ENCODE results near the gene TOX4. TPM values are rescaled to one million over a fixed set of nuclear protein-coding genes. Genes with fewer than 3 reads are reported as not detected.
"Not testable (repeated sequence)": the region's sequence is repeated elsewhere in the genome, so short reads cannot be mapped to it uniquely, and the experiment has no call there.

TOX4 gene
- total RNA-seq, 2 donors from 2014 or later = 40.2 to 40.3 TPM

DNA sequence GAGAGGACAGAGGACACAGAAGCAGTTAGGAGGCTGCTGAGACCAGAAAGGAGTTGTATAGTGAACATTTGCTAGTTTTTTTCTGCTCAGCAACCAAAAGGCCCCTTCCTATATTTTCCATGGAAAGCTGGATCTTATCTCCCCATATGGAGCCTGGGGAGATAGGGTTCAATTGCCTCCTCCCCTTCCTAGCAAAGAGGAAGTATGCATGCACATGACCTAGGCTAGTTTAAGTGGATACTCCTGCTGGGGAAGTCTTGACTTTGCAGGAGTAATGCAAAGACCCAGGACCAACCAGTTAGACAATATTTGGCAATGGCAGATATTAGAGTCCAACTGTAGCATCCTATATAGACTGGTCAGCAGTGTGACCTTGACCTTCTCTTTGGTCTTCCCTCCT, 36.1 kb upstream of the TOX4 start:
- peaks cover 0 to 17% of the 10 kb centered on the region in 2 donors for H3K4me1 ChIP-seq
- no peaks in the 10 kb centered on the region for H3K9me3 ChIP-seq
- DNase-seq (ENCODE audit: low spot score) = no peak
- no peaks in the 10 kb centered on the region for H3K36me3 ChIP-seq
- TF ChIP-seq, protein P1, sequence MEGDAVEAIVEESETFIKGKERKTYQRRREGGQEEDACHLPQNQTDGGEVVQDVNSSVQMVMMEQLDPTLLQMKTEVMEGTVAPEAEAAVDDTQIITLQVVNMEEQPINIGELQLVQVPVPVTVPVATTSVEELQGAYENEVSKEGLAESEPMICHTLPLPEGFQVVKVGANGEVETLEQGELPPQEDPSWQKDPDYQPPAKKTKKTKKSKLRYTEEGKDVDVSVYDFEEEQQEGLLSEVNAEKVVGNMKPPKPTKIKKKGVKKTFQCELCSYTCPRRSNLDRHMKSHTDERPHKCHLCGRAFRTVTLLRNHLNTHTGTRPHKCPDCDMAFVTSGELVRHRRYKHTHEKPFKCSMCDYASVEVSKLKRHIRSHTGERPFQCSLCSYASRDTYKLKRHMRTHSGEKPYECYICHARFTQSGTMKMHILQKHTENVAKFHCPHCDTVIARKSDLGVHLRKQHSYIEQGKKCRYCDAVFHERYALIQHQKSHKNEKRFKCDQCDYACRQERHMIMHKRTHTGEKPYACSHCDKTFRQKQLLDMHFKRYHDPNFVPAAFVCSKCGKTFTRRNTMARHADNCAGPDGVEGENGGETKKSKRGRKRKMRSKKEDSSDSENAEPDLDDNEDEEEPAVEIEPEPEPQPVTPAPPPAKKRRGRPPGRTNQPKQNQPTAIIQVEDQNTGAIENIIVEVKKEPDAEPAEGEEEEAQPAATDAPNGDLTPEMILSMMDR (IDR thresholded peaks at IDR 0.05) = no peak
- H3K27me3 ChIP-seq = no peaks in the 10 kb centered on the region
- H3K27ac ChIP-seq = no peak overlapping the region
- H3K4me3 ChIP-seq = no peak overlapping the region

DNA sequence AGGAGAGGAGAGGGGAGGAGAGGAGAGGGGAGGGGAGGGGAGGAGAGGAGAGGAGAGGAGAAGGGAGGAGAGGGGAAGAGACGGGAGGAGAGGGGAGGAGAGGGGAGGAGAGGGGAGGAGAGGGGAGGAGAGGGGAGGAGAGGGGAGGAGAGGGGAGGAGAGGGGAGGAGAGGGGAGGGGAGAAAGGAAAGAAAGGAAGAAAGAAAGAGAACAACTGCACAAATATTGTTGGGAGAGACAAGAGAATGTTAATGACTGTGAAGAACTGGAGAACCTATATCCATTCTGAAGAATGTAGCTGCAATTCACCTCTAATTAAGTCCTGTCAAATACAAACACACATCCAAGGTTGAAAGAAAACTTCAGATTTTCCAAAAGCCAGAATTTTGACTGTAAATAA, 34.3 kb upstream of the TOX4 start:
- H3K4me3 ChIP-seq; H3K9me3 ChIP-seq; H3K36me3 ChIP-seq; H3K27ac ChIP-seq; DNase-seq (ENCODE audit: low spot score); H3K4me1 ChIP-seq; H3K27me3 ChIP-seq: not testable (repeated sequence)

DNA sequence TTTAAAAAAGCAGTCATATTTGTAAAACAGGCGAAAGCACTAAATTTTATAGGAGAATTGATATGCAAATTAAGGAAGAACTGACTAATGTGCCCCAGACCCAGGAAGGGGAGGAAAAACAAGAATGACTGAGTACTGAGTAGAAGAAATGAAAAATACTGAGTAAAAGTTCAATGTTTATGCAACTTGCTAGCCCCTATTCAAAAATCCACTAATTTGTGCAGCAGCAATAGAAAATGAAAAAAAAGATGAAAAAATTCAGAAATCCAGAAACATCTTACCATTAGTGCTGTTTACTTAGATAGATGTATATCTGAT, 27.1 kb upstream of the TOX4 start:
- TF ChIP-seq, protein P1 (IDR thresholded peaks at IDR 0.05) = no peak
- Histone ChIP-seq H3K36me3 (no peaks in the 10 kb centered on the region), H3K4me1 (peaks cover 0 to 8% of the 10 kb centered on the region in 2 donors), H3K27me3 (no peaks in the 10 kb centered on the region), H3K9me3 (no peaks in the 10 kb centered on the region), H3K27ac (no peak overlapping the region), H3K4me3 (no peak overlapping the region)
- DNase-seq (ENCODE audit: low spot score) = no peak

DNA sequence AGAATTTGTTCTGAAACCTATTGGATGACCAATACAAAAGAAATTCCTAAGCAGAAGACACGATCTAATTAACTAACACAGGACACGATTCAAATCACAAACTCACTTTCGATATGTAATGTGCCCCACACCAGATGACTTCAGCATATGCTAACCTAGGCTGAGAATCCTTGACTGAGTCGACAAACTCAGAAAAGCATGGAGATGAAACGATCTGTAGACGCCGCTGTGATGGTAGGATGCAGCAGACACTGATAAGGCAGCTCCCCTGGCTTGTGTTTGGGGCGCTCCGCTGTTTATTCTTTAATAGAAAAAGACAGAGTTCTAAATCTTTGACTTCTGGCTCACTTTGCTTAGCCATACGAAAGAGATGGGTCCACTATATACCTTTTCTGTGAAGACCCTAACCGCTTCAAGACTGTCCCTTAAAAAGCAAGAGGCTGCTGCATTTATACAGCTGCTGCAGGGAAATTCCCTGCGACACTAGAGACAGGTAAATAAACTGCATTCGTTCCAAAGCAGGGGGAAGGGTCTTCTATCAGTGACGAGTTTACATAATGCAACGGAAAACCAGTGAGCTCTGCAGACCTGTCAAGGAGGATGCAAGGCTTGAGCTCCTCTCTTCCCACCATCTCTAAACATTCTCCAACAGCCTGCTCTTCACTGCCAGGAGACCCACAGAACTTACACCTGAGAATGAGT, 22.0 kb upstream of the TOX4 start:
- TF ChIP-seq, protein P1 (IDR thresholded peaks at IDR 0.05) = no peak
- Histone ChIP-seq H3K27ac (peak overlapping the region; percentile 88 to 95), H3K4me1 (peaks cover 0 to 20% of the 10 kb centered on the region in 2 donors), H3K36me3 (peaks cover 1% of the 10 kb centered on the region), H3K9me3 (no peaks in the 10 kb centered on the region), H3K27me3 (no peaks in the 10 kb centered on the region), H3K4me3 (peak overlapping the region; percentile 75 to 83)
- DNase-seq (ENCODE audit: low spot score) = no peak

DNA sequence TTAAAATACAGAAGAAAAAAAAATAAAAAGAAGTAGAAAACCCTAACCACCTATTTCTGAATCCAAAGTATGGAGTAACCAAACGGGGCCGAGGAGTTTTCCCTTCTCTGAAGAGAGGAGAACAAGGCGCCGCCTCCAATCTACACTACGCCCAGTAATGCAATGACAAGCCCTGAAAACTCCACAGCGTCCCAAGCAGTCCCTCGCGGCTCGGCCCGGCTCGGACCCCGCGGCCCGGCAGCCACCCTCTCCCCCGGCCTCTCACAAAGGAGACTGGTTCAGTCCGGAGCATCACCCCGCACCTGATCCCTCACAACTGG, 21.4 kb upstream of the TOX4 start:
- peak overlapping the region; percentile 88 to 95 for H3K27ac ChIP-seq
- TF ChIP-seq, protein P1 (IDR thresholded peaks at IDR 0.05) = no peak

DNA sequence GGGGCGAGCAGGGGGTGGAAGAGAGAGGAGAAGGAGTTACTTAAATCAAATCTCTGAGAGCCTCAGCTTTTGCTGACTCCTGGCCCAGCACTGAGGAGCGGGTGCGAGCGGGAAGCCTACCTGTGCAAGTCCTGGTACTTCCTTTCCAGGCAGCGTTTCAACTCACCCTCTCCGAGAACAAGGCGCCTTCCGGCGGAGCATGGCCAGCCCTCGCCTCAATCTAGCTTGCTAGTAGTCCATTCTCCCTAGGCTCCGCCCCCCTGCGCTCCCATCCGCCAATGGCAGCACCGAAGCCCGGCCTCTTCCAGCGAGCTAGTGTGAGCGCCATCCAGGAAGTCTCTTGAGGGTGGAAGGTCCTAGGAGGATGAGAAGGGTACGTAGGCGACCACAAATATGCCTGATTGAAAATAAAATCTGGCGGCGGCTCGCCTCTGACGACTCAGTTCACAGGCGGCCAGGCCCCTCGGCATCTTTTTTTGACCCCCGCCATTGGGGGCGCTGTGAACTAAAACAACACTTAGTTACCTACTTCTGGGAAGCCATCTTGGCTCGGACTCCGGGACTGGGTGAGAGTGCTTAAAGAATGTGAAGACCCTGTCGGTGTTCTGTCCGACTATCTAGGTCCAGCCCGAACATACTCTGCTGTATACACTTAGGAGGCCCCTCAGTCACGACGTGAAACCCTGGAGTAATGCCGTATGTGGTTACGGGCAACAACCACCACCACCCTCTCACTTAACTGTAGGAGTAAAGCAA, 20.9 kb upstream of the TOX4 start, which contains the start of gene CHD8:
TSS of gene CHD8 (minus strand) at position 212 of the 756 bp plus-strand sequence. CDS start 24,480 bp downstream, outside the sequence.
- peak within 1 kb of the TSS; percentile 88 to 95 for H3K27ac ChIP-seq
- TF ChIP-seq, protein P1 (IDR thresholded peaks at IDR 0.05) = peak; percentile 52 to 81
- H3K27me3 ChIP-seq = no peaks in the 10 kb centered on the region
- no peaks in the 10 kb centered on the region for H3K9me3 ChIP-seq
- peak; percentile 99 for DNase-seq (ENCODE audit: low spot score)
- H3K4me3 ChIP-seq = peak within 1 kb of the TSS; percentile 75 to 83
- H3K4me1 ChIP-seq = peaks cover 0 to 20% of the 10 kb centered on the region in 2 donors
- H3K36me3 ChIP-seq = peaks cover 12% of the 10 kb centered on the region

More for the DNA sequence above, 21.4 kb upstream of the TOX4 start:
- Histone ChIP-seq H3K36me3 (peaks cover 7% of the 10 kb centered on the region), H3K4me3 (peak overlapping the region; percentile 75 to 83), H3K4me1 (peaks cover 0 to 20% of the 10 kb centered on the region in 2 donors), H3K27me3 (no peaks in the 10 kb centered on the region), H3K9me3 (no peaks in the 10 kb centered on the region)
- DNase-seq (ENCODE audit: low spot score) = no peak
